Prostate gland (tissue), 2 donors: ENCODE data around the gene NEK9. TPM values are rescaled to one million over a fixed set of nuclear protein-coding genes. Genes with fewer than 3 reads are reported as not detected.

Source experiments
- DNase-seq: peaks from one replicate; pipeline ENCODE4 v3.0.0-alpha.2; 2019; ENCODE audit warnings: low spot score
- H3K27ac ChIP-seq, 2 donors: fragments of 200-600 bp; sonication (generic); 2 replicates each; pipeline ENCODE4 v1.5.1; 2017 to 2019
- H3K27me3 ChIP-seq: fragments of 200-600 bp; sonication (generic); replicated peaks from 2 replicates; pipeline ENCODE4 v1.5.1; 2019; ENCODE audit not compliant: insufficient read depth
- H3K36me3 ChIP-seq, 2 donors: fragments of 200-600 bp; sonication (generic); 1 replicate in 1 of 2; 2 replicates in 1 of 2; pipeline versions ENCODE4 v1.5.1 to v1.8.1; 2017 to 2019
- H3K4me1 ChIP-seq: fragments of 200-600 bp; sonication (generic); replicated peaks from 2 replicates; pipeline ENCODE4 v1.5.1; 2019
- H3K4me3 ChIP-seq, 2 donors: fragments of 200-600 bp; sonication (generic); 2 replicates each; pipeline ENCODE4 v1.5.1; 2017 to 2019
- H3K9me3 ChIP-seq: fragments of 200-600 bp; sonication (generic); 2 replicates; pipeline ENCODE4 v1.5.1; 2017
- POLR2A ChIP-seq: fragments of 450-650 bp; IDR thresholded peaks from one replicate; pipeline ENCODE4 v1.6.1; 2016; ENCODE audit warnings: antibody characterized with exemption, mild to moderate bottlenecking
- POLR2AphosphoS5 ChIP-seq: sonication (generic); formaldehyde crosslinking; IDR thresholded peaks from one replicate; pipeline ENCODE4 v1.6.1; 2017; ENCODE audit warnings: antibody characterized with exemption
- WGBS: methylation state at CpG from one replicate; pipeline ENCODE4 v1.1.5; 2018; 5-methylcytosine and 5-hydroxymethylcytosine counted together
- intact Hi-C: fragments of 100-400 bp; cut with DNase I; formaldehyde crosslinking; loops from one replicate; pipeline ENCODE4 v1.14.2; 2022
- total RNA-seq, 2 donors: library from RNA; depleted of rRNA; stranded (reverse); fragments of >200 nt; gene quantifications; one replicate each; pipeline ENCODE4 v1.1.0, GENCODE V29; 2016
- TF ChIP-seq, protein P1 (sequence below), 4 experiments: fragments of 200-600 bp in 2 of 4; fragments of 450-650 bp in 2 of 4; sonication (generic) in 2 of 4; IDR thresholded peaks; 1 replicate in 3 of 4; 2 replicates in 1 of 4; pipeline ENCODE4 v1.5.1; 2016 to 2019; ENCODE audit warnings: antibody characterized with exemption in 4 of 4, mild to moderate bottlenecking in 2 of 4, moderate library complexity in 2 of 4

The NEK9 gene
- total RNA-seq, 2 donors from 2014 or later, result 59.5 to 89.8 TPM

DNA sequence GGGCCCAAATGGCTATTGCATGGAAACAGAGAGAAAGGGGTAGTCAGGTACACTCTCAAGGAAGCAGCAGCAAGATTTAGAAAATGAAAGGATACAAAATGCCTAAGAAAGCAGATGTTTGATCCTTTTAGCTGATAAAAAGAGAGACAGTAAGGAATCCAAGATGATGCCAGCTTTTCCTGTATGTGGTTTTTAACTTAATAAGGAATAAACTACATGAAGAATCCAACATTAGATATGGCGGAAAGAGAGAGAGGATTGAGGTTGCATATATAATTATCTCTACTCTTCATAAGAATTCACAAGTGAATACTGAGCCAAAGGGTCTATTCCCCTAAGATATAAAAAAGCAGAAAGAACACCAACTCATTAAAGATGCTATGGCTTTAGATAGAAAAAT is 38.0 kb upstream of the NEK9 start:
- H3K9me3 ChIP-seq, result no peaks in the 10 kb centered on the region
- no peak for DNase-seq
- H3K4me1 ChIP-seq, result no peaks in the 10 kb centered on the region
- TF ChIP-seq POLR2AphosphoS5, result no peak
- TF ChIP-seq, protein P1, sequence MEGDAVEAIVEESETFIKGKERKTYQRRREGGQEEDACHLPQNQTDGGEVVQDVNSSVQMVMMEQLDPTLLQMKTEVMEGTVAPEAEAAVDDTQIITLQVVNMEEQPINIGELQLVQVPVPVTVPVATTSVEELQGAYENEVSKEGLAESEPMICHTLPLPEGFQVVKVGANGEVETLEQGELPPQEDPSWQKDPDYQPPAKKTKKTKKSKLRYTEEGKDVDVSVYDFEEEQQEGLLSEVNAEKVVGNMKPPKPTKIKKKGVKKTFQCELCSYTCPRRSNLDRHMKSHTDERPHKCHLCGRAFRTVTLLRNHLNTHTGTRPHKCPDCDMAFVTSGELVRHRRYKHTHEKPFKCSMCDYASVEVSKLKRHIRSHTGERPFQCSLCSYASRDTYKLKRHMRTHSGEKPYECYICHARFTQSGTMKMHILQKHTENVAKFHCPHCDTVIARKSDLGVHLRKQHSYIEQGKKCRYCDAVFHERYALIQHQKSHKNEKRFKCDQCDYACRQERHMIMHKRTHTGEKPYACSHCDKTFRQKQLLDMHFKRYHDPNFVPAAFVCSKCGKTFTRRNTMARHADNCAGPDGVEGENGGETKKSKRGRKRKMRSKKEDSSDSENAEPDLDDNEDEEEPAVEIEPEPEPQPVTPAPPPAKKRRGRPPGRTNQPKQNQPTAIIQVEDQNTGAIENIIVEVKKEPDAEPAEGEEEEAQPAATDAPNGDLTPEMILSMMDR (IDR thresholded peaks at IDR 0.05), result no peak
- no peak for TF ChIP-seq POLR2A
- intact Hi-C loops, result no loop called here
- no peaks in the 10 kb centered on the region for H3K36me3 ChIP-seq
- no peaks in the 10 kb centered on the region for H3K27me3 ChIP-seq
- H3K27ac ChIP-seq, result no peak overlapping the region
- H3K4me3 ChIP-seq, result no peak overlapping the region
- 98% methylated on average over 1 of the region's 1 CpG for WGBS

DNA sequence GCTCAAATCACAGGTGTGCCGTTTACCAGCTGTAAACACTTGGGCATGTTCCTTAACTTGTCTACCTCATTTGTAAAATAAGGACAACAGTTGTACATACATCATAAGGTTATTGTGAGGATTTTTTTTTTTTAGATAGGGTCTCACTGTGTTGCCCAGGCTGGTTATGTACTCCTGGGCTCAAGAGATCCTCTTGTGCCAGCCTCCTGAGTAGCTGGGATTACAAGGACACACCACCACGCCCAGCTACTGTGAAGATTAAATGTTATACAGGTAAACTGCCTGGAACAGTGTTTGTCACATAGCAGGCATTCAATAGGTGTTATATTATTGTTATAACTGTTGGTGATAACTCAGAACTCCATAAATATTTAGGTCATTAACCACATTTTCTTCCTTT is 36.8 kb upstream of the NEK9 start:
- Histone ChIP-seq H3K4me1 (no peaks in the 10 kb centered on the region), H3K36me3 (no peaks in the 10 kb centered on the region), H3K27me3 (no peaks in the 10 kb centered on the region), H3K4me3 (no peak overlapping the region), H3K9me3 (no peaks in the 10 kb centered on the region), H3K27ac (no peak overlapping the region)
- WGBS, result 88% methylated on average over 2 of the region's 2 CpGs
- TF ChIP-seq, protein P1 (IDR thresholded peaks at IDR 0.05), result no peak
- TF ChIP-seq POLR2A (no peak), POLR2AphosphoS5 (no peak)
- intact Hi-C loops, result no loop called here
- no peak for DNase-seq

DNA sequence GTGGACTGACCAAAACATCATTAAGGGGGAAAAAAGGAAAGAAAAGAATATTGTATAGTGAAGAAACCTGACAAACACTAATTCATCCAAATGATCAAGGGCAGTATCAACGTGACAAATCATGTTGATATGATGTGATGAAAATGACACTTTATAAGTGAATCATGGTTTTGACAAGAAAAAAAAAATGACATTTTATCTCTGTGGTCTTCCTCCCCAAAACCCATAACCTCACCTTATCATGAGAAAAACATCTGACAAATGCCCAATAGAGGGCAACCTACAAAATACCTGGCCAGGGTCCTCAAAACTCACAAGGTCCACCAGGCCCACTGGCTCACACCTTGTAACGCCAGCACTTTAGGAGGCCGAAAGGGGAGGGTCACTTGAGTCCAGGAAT is 35.8 kb upstream of the NEK9 start:
- H3K9me3 ChIP-seq, result no peaks in the 10 kb centered on the region
- intact Hi-C loops, result no loop called here
- no peaks in the 10 kb centered on the region for H3K4me1 ChIP-seq
- no peak for DNase-seq
- H3K27me3 ChIP-seq, result no peaks in the 10 kb centered on the region
- 91% methylated on average over 3 of the region's 3 CpGs for whole genome bisulfite sequencing
- H3K4me3 ChIP-seq, result no peak overlapping the region
- TF ChIP-seq, protein P1 (IDR thresholded peaks at IDR 0.05), result no peak
- TF ChIP-seq POLR2AphosphoS5, result no peak
- no peak for TF ChIP-seq POLR2A
- H3K27ac ChIP-seq, result no peak overlapping the region
- H3K36me3 ChIP-seq, result no peaks in the 10 kb centered on the region

DNA sequence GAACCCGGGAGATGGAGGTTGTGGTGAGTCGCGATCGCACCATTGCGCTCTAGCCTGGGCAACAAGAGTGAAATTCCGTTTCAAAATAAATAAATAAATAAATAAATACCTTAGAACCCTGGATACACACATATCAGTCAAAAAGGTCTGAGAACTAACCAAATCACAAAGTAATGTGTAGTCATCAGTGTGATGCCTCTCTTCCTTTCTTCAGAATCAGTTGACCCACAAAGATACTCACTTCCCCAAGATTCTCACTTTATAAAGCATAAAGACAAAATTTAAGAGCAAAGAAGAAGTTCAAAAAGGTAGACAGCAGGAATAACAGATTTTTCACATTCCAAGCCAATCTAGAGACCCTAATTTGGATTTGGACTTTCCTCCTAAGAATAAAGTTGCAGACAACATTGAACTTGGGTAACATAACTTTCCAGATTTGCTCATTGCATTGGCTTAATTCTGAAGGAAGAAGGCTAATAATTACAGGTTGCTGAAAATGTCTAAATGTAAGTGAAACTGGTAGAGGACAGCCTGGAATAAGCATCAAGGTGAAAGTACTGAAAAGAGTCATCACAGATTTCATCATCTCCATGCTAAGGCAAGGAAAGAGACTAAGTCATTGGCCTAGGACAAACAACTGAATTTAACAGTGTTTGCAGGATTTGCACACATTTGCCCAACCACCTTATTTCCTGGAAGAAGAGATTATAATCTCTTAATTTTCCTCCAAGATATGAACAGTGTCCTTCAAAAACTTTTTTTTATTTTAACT is 32.2 kb upstream of the NEK9 start:
- intact Hi-C loops, result no loop called here
- H3K27ac ChIP-seq, result no peak overlapping the region
- WGBS, result 99% methylated on average over 6 of the region's 6 CpGs

More for the DNA sequence above, 32.2 kb upstream of the NEK9 start:
- TF ChIP-seq POLR2AphosphoS5, result no peak
- TF ChIP-seq, protein P1 (IDR thresholded peaks at IDR 0.05), result no peak
- TF ChIP-seq POLR2A, result no peak
- H3K27me3 ChIP-seq, result no peaks in the 10 kb centered on the region
- H3K4me3 ChIP-seq, result no peak overlapping the region
- no peak for DNase-seq
- H3K9me3 ChIP-seq, result no peaks in the 10 kb centered on the region
- H3K4me1 ChIP-seq, result no peaks in the 10 kb centered on the region
- H3K36me3 ChIP-seq, result no peaks in the 10 kb centered on the region
